WTC11 (cell line): Measurements from ENCODE around the gene CDK11B. TPM values are rescaled to one million over a fixed set of nuclear protein-coding genes. Genes with fewer than 3 reads are reported as not detected.
A peak's percentile ranks its signal among the peaks of the same experiment; 100 is the strongest.

ENCODE experiments used
- ATAC-seq: fragments of 200-7000 bp; cut with Tn5 transposase; 2 replicates; pipeline ENCODE4 v1.10.0; 2021; ENCODE audit warnings: mild to moderate bottlenecking, moderate library complexity
- CTCF ChIA-PET: fragments of 300-600 bp; sonication (Branson Sonifier 250); formaldehyde crosslinking; loops from one replicate; lab custom pipeline; 2021; ENCODE audit warnings: antibody characterized with exemption; lab: Charles Lee
- POLR2A ChIA-PET: fragments of 350-600 bp; sonication (Branson Sonifier 250); formaldehyde crosslinking; loops from one replicate; lab custom pipeline; 2021; ENCODE audit warnings: antibody characterized with exemption; lab: Charles Lee
- DNase-seq: peaks from one replicate; pipeline ENCODE4 v3.0.0; 2021; ENCODE audit warnings: low spot score
- H3K27ac Mint-ChIP-seq: 2 replicates; pipeline ENCODE4 v1.8.0; 2021; ENCODE audit warnings: mixed read lengths
- H3K27me3 Mint-ChIP-seq: 2 replicates; pipeline ENCODE4 v1.8.0; 2021; ENCODE audit warnings: low read depth, mild to moderate bottlenecking, moderate library complexity, mixed read lengths
- H3K36me3 Mint-ChIP-seq: 2 replicates; pipeline ENCODE4 v1.8.0; 2021; ENCODE audit warnings: mixed read lengths
- H3K4me1 Mint-ChIP-seq: 2 replicates; pipeline ENCODE4 v1.8.0; 2022; ENCODE audit warnings: mixed read lengths
- H3K4me3 Mint-ChIP-seq: 2 replicates; pipeline ENCODE4 v1.8.0; 2021; ENCODE audit warnings: mild to moderate bottlenecking, moderate library complexity, mixed read lengths
- H3K9me3 Mint-ChIP-seq: 2 replicates; pipeline ENCODE4 v1.8.0; 2021; ENCODE audit warnings: mixed read lengths
- E2F4 ChIP-seq: sonication (generic); formaldehyde crosslinking; IDR thresholded peaks from 2 replicates; pipeline ENCODE4 v1.8.1; 2022; ENCODE audit warnings: low read depth, mild to moderate bottlenecking, moderate library complexity, missing genetic modification reagents, borderline replicate concordance
- GTF2I ChIP-seq: fragments of 250-450 bp; sonication (Bioruptor Pico); conservative IDR thresholded peaks from 2 replicates; pipeline ENCODE4 v1.4.0; 2021; ENCODE audit warnings: mild to moderate bottlenecking
- OVOL2 ChIP-seq: fragments of 250-450 bp; sonication (Bioruptor Pico); IDR thresholded peaks from 2 replicates; pipeline ENCODE4 v1.9.0; 2021; ENCODE audit warnings: mild to moderate bottlenecking, borderline replicate concordance
- SOX15 ChIP-seq: fragments of 250-450 bp; sonication (Bioruptor Pico); IDR thresholded peaks from 2 replicates; pipeline ENCODE4 v1.9.0; 2021; ENCODE audit warnings: mild to moderate bottlenecking
- USF2 ChIP-seq: sonication (generic); formaldehyde crosslinking; IDR thresholded peaks from 2 replicates; pipeline ENCODE4 v1.8.1; 2023; ENCODE audit warnings: mild to moderate bottlenecking, missing genetic modification reagents, moderate library complexity
- ZBTB43 ChIP-seq: sonication (generic); formaldehyde crosslinking; IDR thresholded peaks from 2 replicates; pipeline ENCODE4 v1.8.1; 2023; ENCODE audit warnings: mild to moderate bottlenecking, missing genetic modification reagents
- ZNF121 ChIP-seq: sonication (generic); formaldehyde crosslinking; IDR thresholded peaks from 2 replicates; pipeline ENCODE4 v1.8.0; 2023; ENCODE audit warnings: missing genetic modification reagents
- ZNF425 ChIP-seq: fragments of 250-450 bp; sonication (Bioruptor Pico); conservative IDR thresholded peaks from 2 replicates; pipeline ENCODE4 v1.9.0; 2021; ENCODE audit warnings: mild to moderate bottlenecking
- ZNF512 ChIP-seq: sonication (generic); formaldehyde crosslinking; IDR thresholded peaks from 2 replicates; pipeline ENCODE4 v1.8.1; 2022; ENCODE audit warnings: missing genetic modification reagents, borderline replicate concordance
- ZNF532 ChIP-seq: fragments of 250-450 bp; sonication (Bioruptor Pico); IDR thresholded peaks from 2 replicates; pipeline ENCODE4 v1.9.0; 2021; ENCODE audit warnings: mild to moderate bottlenecking, borderline replicate concordance
- total RNA-seq: library from RNA; stranded (reverse); gene quantifications from 3 replicates; pipeline ENCODE4 v1.2.3, GENCODE V29; 2021

CDK11B gene
- total RNA-seq, 1 experiment from 2014 or later = 41.2 TPM

GRCh38 chr1:1680912-1681273, 22.1 kb upstream of the CDK11B start:
- CTCF ChIA-PET = interaction anchor here (1.5 to 3.0 kb wide), 2 partner anchors 15 to 228 kb away, joined by 4 to 48 read pairs; no protein-coding TSS in a partner anchor
- ATAC-seq = no peak
- Mint-ChIP-seq H3K27ac (peak overlapping the region; percentile 48), H3K27me3 (no peaks in the 10 kb centered on the region), H3K36me3 (no peaks in the 10 kb centered on the region), H3K9me3 (no peaks in the 10 kb centered on the region), H3K4me1 (peaks cover 36% of the 10 kb centered on the region), H3K4me3 (no peak overlapping the region)
- POLR2A ChIA-PET = no interaction called here
- no peak for DNase-seq
- no peak for TF ChIP-seq ZNF532
- TF ChIP-seq SOX15 (CRISPR knock-in tag) = no peak
- no peak for TF ChIP-seq GTF2I (CRISPR knock-in tag)
- no peak for TF ChIP-seq ZNF121
- TF ChIP-seq ZNF425 (CRISPR knock-in tag) = no peak
- no peak for TF ChIP-seq ZNF512 (CRISPR knock-in tag)
- TF ChIP-seq E2F4 (CRISPR knock-in tag) = no peak
- TF ChIP-seq USF2 (CRISPR knock-in tag) = no peak

- H3K27me3 Mint-ChIP-seq = no peaks in the 10 kb centered on the region
- no peaks in the 10 kb centered on the region for H3K36me3 Mint-ChIP-seq
- ChIA-PET POLR2A (no interaction called here), CTCF (interaction anchor here (1.5 to 3.0 kb wide), 3 partner anchors 11 to 228 kb away, joined by 4 to 48 read pairs (median 15); no protein-coding TSS in a partner anchor)
- no peaks in the 10 kb centered on the region for H3K9me3 Mint-ChIP-seq
- no peak for ATAC-seq
- H3K4me3 Mint-ChIP-seq = no peak overlapping the region
- no peak for DNase-seq
- no peak for TF ChIP-seq OVOL2 (CRISPR knock-in tag)
- TF ChIP-seq ZBTB43 (CRISPR knock-in tag) = no peak
- H3K4me1 Mint-ChIP-seq = peaks cover 33% of the 10 kb centered on the region
- no peak overlapping the region; the same call in 1 of the 2 replicates for H3K27ac Mint-ChIP-seq
Measured at GRCh38 chr1:1680031-1680911, 21.5 kb upstream of the CDK11B start.
